Measurements from ENCODE around the gene CACNA2D4. TPM values are rescaled to one million over a fixed set of nuclear protein-coding genes. Genes with fewer than 3 reads are reported as not detected.
"Not testable (repeated sequence)": the region's sequence is repeated elsewhere in the genome, so short reads cannot be mapped to it uniquely, and the experiment has no call there.

The CACNA2D4 gene
- total RNA-seq, 1 donor from 2014 or later = 0.76 TPM

- DNase-seq (ENCODE audit: extremely low read depth, low read depth, low spot score) = no peak
Observed at GRCh38 chr12:1821805-1822204, 96.6 kb downstream of the CACNA2D4 start.

DNA sequence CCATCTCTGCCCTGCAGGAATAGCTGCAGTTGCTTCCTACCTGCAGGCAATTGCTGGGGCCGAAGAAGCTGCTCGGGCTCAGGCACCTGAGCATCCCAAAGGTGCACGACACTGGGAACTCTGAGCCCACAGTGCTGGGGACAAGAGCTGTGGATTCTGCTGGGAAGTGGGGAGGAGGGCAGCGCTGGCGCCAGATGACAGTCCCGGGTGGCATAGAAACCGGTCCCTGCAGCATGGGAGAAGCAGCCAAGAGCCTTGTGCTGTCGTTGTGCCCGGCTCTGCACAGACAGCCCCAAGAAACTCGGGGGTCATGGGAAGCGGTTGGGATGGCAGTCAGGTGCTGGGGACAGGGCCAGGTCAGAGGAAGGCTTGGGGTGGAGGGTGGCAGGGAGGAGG, 97.6 kb downstream of the CACNA2D4 start:
- DNase-seq (ENCODE audit: extremely low read depth, low read depth, low spot score) = no peak

- no peak for DNase-seq (ENCODE audit: extremely low read depth, low read depth, low spot score)
Observed at GRCh38 chr12:1820191-1820895, 98.1 kb downstream of the CACNA2D4 start, which contains the start of gene LRTM2. LRTM2 (plus strand) TSS chr12:1820565; CDS start chr12:1828149, 7,584 bp downstream.

DNA sequence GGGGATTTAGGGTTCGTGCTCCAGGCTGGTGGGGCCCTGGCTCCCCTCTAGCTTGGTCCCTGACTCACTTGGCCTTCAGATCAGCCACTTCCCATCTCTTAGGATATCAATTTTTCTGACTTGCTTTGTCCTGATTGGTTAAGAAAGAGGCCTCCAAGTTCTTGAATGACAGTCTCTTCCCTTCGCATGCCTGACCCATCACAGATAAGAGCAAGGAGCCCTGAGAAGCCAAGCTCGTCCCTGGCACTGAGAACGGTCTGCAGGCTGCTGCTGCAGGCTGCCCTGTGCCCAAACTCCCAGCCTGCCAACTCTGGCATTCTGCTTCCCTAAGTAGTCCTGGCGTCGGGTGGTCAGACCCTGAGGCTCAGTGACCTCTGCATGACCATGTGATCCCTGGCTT, 98.9 kb downstream of the CACNA2D4 start:
- no peak for DNase-seq (ENCODE audit: extremely low read depth, low read depth, low spot score)

DNA sequence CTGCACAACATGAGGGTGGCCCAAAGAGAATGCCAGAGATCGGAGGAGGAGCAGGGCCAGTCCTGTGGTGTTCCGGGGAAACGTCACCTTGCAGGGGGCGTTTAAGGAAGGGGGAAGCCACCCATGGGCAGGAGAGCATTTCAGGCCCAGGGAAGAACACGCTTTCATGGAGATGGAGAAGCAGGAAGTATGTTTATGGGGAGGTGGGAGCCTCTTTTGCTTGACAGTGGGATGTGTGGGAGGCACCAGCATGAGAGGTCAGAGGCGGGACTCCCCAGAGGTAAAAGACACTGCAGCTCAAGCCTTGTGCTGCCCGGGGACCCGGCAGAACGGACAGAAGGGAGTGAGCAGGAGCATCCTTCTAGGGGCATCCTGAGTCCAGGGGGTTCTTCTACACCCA, 99.4 kb downstream of the CACNA2D4 start:
- no peak for DNase-seq (ENCODE audit: extremely low read depth, low read depth, low spot score)

DNA sequence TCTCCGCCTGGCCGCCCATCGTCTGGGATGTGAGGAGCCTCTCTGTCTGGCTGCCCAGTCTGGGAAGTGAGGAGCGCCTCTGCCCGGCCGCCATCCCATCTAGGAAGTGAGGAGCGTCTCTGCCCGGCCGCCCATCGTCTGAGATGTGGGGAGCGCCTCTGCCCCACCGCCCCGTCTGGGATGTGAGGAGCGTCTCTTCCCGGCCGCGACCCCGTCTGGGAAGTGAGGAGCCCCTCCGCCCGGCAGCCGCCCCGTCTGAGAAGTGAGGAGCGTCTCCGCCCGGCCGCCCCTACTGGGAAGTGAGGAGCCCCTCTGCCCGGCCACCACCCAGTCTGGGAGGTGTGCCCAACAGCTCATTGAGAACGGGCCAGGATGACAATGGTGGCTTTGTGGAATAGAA, 100.5 kb downstream of the CACNA2D4 start:
- DNase-seq (ENCODE audit: extremely low read depth, low read depth, low spot score) = not testable (repeated sequence)

- DNase-seq (ENCODE audit: extremely low read depth, low read depth, low spot score) = no peak
Observed at GRCh38 chr12:1816730-1817348, 101.6 kb downstream of the CACNA2D4 start.

- no peak for DNase-seq (ENCODE audit: extremely low read depth, low read depth, low spot score)
Observed at GRCh38 chr12:1815814-1816729, 102.4 kb downstream of the CACNA2D4 start.

- no peak for DNase-seq (ENCODE audit: extremely low read depth, low read depth, low spot score)
Observed at GRCh38 chr12:1815108-1815507, 103.3 kb downstream of the CACNA2D4 start.

GRCh38 chr12:1814266-1814665, 104.2 kb downstream of the CACNA2D4 start:
- no peak for DNase-seq (ENCODE audit: extremely low read depth, low read depth, low spot score)

DNA sequence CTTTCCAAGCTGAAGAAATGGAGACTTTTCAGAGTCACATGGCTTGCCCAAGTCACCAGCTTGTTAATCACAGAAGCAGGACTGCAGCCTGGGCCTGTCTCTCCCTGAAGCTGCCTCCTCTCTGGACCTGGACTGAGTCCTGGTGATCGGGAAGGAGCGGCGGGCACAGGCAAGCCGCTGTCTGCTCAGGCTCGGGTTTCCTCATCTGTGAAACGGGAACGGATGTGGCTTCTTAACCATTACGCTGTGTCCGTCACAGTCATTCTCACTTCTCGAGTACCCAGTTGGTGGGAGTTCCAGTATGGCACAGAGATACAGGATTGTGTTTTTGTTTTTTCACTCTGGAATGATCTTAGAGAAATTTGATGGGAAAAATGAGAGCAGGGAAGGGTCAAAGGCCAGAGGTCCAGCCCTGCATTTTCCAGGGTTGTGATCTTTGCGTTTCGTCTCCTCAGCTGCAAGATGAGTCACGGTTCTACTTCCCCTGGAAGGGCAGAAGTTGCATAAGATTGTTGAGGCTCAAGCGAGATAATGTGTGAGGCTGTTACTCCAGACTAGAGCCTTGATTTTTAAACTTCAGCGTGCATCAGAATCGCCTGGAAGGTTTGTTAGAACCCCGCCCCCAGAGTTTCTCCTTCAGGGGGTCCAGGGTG, 105.7 kb downstream of the CACNA2D4 start:
- no peak for DNase-seq (ENCODE audit: extremely low read depth, low read depth, low spot score)

- DNase-seq (ENCODE audit: extremely low read depth, low read depth, low spot score) = no peak
Observed at GRCh38 chr12:1811948-1812291, 106.5 kb downstream of the CACNA2D4 start.

- DNase-seq (ENCODE audit: extremely low read depth, low read depth, low spot score) = no peak
Observed at GRCh38 chr12:1811281-1811947, 107.0 kb downstream of the CACNA2D4 start.

- no peak for DNase-seq (ENCODE audit: extremely low read depth, low read depth, low spot score)
Observed at GRCh38 chr12:1810931-1811280, 107.5 kb downstream of the CACNA2D4 start.

DNA sequence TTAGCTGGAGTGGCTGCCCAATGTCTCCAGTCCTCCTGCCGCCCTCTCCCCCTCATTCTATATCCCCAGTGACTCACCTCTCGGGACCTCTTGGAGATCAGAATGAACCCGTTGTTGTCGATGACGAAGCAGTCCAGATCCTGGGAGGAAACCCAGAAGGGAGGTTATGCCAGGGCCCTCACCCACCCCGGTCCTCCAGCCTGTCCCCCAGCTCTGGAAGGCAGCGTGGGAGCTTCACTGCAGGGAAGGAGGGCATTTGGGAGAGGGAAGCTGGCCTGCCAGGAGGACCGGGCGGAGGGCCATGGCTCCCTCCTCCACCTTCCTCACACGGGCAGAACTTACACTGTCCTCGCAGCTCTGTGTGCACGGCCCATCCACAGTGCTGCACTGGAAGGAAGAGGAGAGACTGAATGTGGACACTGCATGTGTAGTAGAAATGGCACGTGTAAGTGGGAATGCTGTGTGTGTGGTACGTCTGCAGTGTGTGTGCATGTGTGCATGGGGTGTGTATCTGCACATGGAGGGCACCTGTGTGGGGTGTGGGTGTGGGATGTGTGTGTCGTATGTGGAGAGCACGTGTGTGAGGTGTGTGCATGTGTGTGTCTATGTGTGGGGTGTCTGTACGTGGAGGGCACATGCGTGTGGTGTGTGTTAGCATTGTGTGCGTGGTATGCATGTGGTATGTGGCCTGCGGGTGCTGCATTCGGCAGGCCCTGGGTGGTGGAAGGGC, 108.1 kb downstream of the CACNA2D4 start:
- no peak for DNase-seq (ENCODE audit: extremely low read depth, low read depth, low spot score)

GRCh38 chr12:1809591-1810190, 108.8 kb downstream of the CACNA2D4 start:
- no peak for DNase-seq (ENCODE audit: extremely low read depth, low read depth, low spot score)

DNA sequence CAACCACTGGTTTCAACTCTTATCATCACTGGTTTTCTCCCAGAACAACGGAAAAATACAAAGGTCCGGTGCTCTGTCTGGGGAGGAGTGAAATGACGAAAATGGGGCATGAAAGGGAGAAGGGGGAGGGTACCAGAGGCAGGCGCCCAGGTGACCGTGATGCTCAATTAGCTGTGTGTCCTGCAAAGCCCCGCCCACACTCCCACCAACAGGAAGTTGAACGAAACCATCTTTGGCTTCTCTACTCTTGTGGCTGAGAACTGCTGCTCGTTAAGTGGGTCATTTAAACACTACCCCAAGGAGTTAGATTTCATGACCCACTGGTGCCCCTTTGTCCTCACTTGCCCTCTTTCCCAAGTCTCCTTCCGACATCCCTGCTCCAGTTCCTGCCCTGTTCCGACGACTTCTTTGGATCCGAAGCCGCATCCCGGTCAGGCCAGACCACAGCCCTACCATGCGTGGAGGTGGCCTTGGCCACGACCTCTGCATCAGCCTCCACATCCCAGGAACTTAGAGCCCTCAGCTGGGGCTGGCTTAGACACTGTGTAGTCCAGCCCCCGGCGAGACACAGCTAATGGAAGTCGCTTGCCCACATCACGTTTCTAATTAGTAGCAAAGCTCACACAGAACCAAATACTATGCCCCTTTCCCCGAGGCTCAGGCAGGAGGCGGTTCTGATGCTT, 109.5 kb downstream of the CACNA2D4 start:
- no peak for DNase-seq (ENCODE audit: extremely low read depth, low read depth, low spot score)

- no peak for DNase-seq (ENCODE audit: extremely low read depth, low read depth, low spot score)
Observed at GRCh38 chr12:1808036-1808797, 110.2 kb downstream of the CACNA2D4 start.
